Ascending aorta (tissue), 2 donors: ENCODE measurements around the gene PBX3. TPM values are rescaled to one million over a fixed set of nuclear protein-coding genes. Genes with fewer than 3 reads are reported as not detected.

Source experiments
- DNase-seq, 2 donors: peaks; one replicate each; pipeline ENCODE4 v3.0.0-alpha.2; 2019; ENCODE audit warnings: low spot score in 2 of 2
- H3K27ac ChIP-seq, 2 donors: fragments of 200-600 bp; sonication (generic); one replicate each; pipeline ENCODE4 v1.5.1; 2016 to 2017; ENCODE audit warnings: mild to moderate bottlenecking in 1 of 2
- H3K27me3 ChIP-seq: fragments of 200-600 bp; sonication (generic); one replicate; pipeline ENCODE4 v1.5.1; 2017
- H3K36me3 ChIP-seq, 2 donors: fragments of 200-600 bp; sonication (generic); one replicate each; pipeline ENCODE4 v1.5.1; 2016
- H3K4me1 ChIP-seq, 2 donors: fragments of 200-600 bp; sonication (generic); one replicate each; pipeline ENCODE4 v1.5.1; 2016 to 2017; ENCODE audit warnings: mild to moderate bottlenecking in 1 of 2
- H3K4me3 ChIP-seq, 2 donors: fragments of 200-600 bp; sonication (generic); one replicate each; pipeline ENCODE4 v1.5.1; 2016 to 2017; ENCODE audit warnings: mild to moderate bottlenecking in 1 of 2
- H3K9me3 ChIP-seq, 2 donors: fragments of 200-600 bp; sonication (generic); one replicate each; pipeline ENCODE4 v1.5.1; 2016
- intact Hi-C: fragments of 100-400 bp; cut with DNase I; formaldehyde crosslinking; loops from one replicate; pipeline ENCODE4 v1.15.1; 2023
- total RNA-seq: library from RNA; depleted of rRNA; stranded (reverse); fragments of >200 nt; gene quantifications from one replicate; pipeline ENCODE4 v1.1.0, GENCODE V29; 2016
- TF ChIP-seq, protein P1 (sequence below), 3 experiments: fragments of 200-600 bp in 2 of 3; fragments of 450-650 bp in 1 of 3; sonication (generic) in 2 of 3; IDR thresholded peaks; one replicate each; pipeline ENCODE4 v1.5.1; 2016 to 2019; ENCODE audit warnings: antibody characterized with exemption in 3 of 3, mild to moderate bottlenecking in 1 of 3, moderate library complexity in 1 of 3

The PBX3 gene
- total RNA-seq, 1 donor from 2014 or later, result 24.3 TPM

- intact Hi-C loops, result no loop called here
- Histone ChIP-seq H3K27ac (no peak overlapping the region), H3K4me1 (no peaks in the 10 kb centered on the region), H3K9me3 (no peaks in the 10 kb centered on the region), H3K36me3 (no peaks in the 10 kb centered on the region), H3K27me3 (no peaks in the 10 kb centered on the region), H3K4me3 (no peak overlapping the region)
- TF ChIP-seq, protein P1, sequence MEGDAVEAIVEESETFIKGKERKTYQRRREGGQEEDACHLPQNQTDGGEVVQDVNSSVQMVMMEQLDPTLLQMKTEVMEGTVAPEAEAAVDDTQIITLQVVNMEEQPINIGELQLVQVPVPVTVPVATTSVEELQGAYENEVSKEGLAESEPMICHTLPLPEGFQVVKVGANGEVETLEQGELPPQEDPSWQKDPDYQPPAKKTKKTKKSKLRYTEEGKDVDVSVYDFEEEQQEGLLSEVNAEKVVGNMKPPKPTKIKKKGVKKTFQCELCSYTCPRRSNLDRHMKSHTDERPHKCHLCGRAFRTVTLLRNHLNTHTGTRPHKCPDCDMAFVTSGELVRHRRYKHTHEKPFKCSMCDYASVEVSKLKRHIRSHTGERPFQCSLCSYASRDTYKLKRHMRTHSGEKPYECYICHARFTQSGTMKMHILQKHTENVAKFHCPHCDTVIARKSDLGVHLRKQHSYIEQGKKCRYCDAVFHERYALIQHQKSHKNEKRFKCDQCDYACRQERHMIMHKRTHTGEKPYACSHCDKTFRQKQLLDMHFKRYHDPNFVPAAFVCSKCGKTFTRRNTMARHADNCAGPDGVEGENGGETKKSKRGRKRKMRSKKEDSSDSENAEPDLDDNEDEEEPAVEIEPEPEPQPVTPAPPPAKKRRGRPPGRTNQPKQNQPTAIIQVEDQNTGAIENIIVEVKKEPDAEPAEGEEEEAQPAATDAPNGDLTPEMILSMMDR (IDR thresholded peaks at IDR 0.05), result no peak
- no peak for DNase-seq
Measured at GRCh38 chr9:125969868-125970267, 222.7 kb downstream of the PBX3 start.

- DNase-seq, result no peak
- Histone ChIP-seq H3K9me3 (no peaks in the 10 kb centered on the region), H3K27me3 (no peaks in the 10 kb centered on the region), H3K36me3 (no peaks in the 10 kb centered on the region), H3K4me3 (no peak overlapping the region), H3K4me1 (no peaks in the 10 kb centered on the region), H3K27ac (no peak overlapping the region)
- intact Hi-C loops, result no loop called here
- TF ChIP-seq, protein P1 (IDR thresholded peaks at IDR 0.05), result no peak
Measured at GRCh38 chr9:125970340-125970739, 223.2 kb downstream of the PBX3 start.

DNA sequence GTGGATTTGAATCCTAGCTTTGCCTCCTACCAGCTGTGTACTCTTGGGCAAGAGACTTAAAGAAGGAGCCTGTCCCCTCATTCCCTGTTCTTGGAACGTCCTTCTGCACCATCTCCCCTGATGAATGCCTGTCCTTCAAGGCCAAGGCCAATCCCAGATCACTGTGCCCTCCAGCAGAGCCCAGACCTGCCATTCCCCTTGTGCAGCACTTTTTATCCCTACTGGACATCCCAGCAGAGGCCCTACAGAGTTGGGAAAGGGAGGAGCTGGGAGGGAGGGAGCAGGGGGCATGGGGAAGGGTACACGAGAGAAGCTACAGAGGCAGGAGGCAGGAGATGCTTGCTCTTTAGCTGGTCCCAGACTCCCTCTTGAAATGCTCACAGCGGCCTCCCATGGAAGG lies 223.9 kb downstream of the PBX3 start:
- TF ChIP-seq, protein P1 (IDR thresholded peaks at IDR 0.05), result no peak
- DNase-seq, result no peak

DNA sequence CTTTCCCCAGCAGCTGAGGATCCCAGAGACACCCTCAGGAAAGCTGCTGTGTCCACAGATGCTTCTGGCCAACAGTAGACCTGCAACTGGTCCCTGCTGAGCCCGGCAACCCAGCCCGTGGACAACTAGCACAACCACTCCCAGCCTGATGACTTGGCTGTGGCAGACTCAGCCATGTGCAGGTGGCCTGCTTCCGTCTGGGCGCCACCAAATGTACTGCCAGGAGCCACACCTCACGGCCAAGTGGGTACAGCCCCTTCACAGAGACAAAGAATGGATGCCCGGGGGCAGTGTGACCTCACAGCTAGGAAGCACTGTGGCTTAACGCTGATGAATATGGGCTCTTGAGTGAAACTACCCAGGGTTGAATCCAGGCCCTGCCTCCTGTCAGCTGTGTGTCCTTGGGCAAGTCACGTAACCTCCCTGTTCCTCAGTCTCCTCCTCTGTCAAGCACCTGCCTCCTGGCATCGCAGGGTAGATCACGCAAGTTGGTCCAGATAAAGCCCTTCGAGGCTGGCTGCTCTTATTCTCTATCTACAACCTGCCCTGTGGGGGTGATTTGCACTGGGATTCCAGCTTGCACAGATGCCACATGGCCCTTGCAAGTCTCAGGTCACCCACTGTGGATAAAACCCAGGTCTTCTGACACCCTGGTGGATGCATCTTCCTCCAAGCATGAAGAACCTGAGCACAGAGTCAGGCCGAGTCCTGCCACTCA lies 225.0 kb downstream of the PBX3 start:
- no peaks in the 10 kb centered on the region for H3K9me3 ChIP-seq
- no peaks in the 10 kb centered on the region for H3K4me1 ChIP-seq
- no peaks in the 10 kb centered on the region for H3K27me3 ChIP-seq
- TF ChIP-seq, protein P1 (IDR thresholded peaks at IDR 0.05), result no peak
- no peaks in the 10 kb centered on the region for H3K36me3 ChIP-seq
- H3K27ac ChIP-seq, result no peak overlapping the region
- intact Hi-C loops, result no loop called here
- no peak for DNase-seq
- H3K4me3 ChIP-seq, result no peak overlapping the region

More for the DNA sequence above, 223.9 kb downstream of the PBX3 start:
- Histone ChIP-seq H3K9me3 (no peaks in the 10 kb centered on the region), H3K4me1 (no peaks in the 10 kb centered on the region), H3K4me3 (no peak overlapping the region), H3K27me3 (no peaks in the 10 kb centered on the region), H3K36me3 (no peaks in the 10 kb centered on the region), H3K27ac (no peak overlapping the region)
- intact Hi-C loops, result no loop called here

DNA sequence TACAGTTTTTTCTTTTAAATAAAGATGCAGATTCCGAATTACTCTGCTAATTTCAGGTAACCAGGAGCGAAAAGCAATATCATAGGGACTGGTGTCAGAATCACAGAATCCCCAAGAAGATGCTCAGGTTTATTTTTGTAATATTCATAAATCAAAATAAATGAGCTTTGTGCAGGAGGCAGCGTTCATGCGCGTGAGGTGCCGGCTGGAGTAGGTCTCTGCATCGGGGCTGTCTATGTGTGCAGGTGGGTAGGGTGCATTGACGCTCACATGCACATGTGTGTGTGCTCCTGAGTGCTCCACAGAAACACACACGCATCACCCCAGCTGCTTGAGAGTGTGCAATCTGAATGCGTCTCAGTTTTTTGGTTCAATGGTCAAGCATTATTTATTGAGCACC lies 226.4 kb downstream of the PBX3 start:
- no peak for DNase-seq
- Histone ChIP-seq H3K36me3 (no peaks in the 10 kb centered on the region), H3K9me3 (no peaks in the 10 kb centered on the region), H3K4me3 (no peak overlapping the region), H3K27ac (no peak overlapping the region), H3K4me1 (no peaks in the 10 kb centered on the region), H3K27me3 (no peaks in the 10 kb centered on the region)
- TF ChIP-seq, protein P1 (IDR thresholded peaks at IDR 0.05), result no peak
- intact Hi-C loops, result no loop called here
